Measurements from ENCODE around the gene RRAD.
A peak's percentile ranks its signal among the peaks of the same experiment; 100 is the strongest.

The RRAD gene

DNA sequence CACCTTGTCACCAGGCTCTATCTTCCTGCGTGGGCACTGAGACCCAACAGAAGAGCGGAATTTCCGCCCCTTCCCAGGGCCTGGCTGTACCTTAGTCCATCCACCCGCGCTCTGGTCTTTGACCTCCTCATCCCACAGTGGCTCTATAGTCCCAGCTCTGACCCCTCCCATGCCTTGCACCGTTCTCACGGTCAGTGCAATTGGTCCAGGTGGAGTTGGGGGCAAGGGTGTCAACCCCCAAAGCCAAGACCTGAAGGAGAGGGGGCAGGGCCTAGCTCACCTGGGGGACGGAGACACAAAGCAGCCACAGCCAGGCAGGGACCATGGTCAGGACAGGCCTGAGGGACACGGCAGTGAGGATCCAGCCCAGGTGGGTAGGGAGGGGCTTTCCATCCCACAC, 7.6 kb downstream of the RRAD start:
- no peak for DNase-seq (ENCODE audit: low spot score)

DNA sequence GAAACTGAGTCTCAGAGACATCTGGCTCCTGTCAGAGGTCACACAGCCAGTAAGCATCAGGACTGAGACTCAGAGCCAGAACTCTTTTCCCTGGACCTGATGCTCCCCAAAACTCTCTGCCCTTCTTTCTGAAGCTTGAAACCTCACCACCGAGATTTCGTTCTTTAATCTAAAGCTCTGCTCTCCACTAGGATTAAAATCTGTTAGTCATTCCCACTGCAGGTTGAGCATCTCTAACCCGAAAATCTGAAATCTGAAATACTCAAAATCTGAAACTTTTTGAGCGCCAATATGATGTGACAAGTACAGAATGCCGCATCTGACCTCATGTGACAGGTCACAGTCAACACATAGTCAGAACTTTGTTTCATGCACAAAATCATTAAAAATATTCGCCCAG, 8.8 kb downstream of the RRAD start:
- no peak for DNase-seq (ENCODE audit: low spot score)

DNA sequence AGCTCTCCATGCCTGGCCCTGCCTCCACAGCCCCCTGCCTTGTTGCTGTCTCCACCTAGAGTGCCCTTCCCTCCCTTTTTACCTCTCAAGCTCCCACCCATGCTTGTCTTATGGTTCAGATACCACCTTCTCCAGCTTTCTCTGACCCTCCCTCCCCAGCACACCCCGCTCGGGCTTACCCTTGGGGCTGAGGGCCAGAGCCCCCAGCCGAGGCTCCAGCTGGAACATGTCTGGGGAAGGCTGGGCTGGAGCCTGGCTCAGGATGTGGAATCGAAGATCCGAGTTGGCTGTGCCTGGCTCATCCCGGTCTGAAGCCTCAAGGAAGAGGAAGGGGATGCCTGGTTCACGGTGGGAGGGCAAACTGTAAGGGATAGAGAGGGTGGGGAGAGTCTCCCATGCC, 10.3 kb downstream of the RRAD start:
- DNase-seq (ENCODE audit: low spot score) = no peak

DNA sequence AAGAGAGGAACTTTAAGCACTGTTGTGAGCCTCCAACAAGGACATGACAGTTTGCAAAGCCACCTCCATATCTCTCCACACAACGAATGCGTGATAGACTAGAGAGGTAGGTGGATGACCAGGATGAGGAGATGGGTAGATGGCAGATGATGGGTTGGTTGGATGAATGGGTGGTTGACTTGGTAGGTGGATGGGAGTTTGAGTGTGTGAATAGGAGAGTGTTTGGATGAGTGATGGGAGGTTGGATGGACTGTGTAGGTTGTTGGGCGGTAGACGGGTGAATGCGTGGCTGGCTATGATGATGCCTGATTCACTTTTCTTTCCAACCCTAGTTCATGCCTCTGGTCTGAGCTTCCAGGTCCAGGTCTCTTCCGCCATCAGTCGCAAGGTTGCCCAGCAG, 10.8 kb downstream of the RRAD start:
- no peak for DNase-seq (ENCODE audit: low spot score)

DNA sequence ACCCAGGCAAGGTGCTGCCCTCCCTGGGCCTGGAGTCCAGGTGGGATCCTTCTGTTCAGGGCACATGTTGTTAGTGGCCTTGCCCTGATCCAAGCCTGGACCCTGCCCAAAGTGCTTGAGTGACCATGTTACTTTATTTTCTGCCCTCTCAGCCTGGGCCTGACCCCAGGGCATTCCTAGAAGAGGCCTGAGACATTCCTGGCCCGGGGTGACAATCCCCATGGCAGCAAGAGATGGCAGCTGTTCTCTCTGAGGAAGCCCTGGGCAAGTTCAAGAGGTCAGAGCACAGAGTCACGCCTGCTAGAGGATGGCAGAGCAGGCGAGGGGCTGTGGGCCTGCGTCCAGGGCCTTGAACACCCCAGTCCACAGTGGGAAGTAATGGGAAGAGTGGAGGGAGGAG, 11.6 kb downstream of the RRAD start:
- no peak for DNase-seq (ENCODE audit: low spot score)

DNA sequence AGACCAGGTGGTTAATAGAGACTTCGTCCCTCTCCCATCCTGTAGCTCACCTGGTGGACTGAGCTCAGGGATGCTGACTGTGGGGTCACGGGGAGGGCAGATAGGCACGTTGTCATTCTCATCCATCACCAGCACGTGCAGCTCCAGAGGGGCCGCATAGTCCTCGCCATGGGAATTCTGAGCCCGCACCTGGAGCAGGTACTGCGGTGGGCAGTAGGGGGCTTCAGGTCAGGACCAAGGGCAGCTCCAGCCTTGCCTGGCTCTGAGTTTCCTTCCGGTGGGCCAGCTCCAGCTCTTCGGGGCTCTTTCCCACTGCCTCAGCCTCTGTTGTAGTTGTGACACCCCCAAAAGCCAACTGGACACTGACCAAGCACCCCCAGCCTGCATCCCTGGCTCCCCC, 12.3 kb downstream of the RRAD start:
- no peak for DNase-seq (ENCODE audit: low spot score)

DNA sequence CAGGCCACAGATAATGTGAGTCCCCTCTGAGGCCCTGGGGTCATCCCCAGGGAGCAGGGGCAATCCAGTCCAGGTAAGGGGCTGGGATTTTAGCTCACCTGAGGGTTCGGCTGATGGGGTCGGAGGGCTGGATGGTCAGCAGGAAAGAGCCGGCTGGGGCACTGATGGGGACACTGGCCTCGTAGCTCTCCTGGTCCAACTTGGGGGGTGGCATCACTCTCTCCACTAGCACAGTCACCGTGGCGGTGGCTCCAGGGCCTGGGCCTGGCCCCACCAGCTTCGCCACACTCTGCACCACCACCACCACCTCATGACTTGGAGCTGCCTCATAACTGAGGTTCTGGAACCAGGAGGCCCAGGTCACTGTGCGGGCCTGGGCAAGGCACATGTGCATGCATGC, 13.5 kb downstream of the RRAD start:
- no peak for DNase-seq (ENCODE audit: low spot score)

DNA sequence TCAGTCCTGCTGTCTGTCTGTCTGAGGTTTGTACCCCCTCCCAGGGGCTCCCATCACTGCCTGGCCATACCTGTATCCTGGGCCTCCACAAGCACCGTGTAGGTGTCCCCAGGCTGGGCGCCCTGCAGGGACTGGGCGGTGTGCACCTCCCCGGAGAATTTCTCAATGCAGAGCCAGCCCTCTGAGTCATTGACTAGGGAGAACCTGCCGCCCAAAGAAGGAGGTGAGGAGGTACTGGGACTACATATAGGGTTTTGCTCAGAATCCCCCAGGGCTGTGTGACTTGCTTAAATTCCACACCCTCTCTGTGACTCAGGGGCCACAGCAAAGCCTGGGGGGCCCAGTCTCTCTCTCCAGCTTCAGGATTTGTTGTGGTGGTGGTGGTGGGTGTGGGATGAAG, 14.2 kb downstream of the RRAD start:
- DNase-seq (ENCODE audit: low spot score) = no peak

DNA sequence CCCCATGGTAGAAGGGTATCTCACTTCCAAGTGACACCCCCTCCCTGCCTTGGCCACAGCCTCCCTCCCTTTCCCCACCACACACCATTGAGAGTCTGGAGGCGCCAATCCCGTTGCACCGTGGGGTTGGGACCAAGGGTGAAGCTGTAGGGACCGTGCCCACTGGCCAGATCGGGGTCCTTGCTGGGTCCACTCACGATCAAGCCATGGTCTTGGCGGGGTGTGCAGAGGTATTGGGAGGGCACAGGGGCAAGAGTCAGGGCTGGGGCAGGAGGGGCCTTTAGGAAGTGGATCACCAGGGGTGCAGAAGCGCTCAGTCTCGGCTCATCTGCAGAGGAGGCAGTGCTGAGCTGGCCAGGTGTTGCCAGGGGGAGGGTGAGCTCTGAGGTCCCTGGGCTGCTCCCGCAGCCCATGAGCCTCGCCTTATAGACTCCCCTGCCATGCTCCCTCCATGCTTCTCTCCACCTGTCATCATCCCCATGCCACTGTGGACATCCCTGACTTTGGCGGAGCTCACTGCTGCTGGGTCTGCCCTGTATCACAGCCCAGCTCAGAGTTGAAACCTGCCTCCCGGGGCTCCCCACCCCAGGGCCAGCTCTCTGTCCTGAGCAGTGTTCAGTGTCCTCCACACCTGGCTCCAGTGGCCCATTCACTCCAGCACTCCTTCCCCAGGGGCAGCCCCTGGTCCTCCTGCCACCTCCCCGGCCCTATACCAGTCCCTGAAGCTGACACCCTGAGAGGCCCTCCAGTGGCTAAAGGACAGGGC, 15.0 kb downstream of the RRAD start:
- no peak for DNase-seq (ENCODE audit: low spot score)

DNA sequence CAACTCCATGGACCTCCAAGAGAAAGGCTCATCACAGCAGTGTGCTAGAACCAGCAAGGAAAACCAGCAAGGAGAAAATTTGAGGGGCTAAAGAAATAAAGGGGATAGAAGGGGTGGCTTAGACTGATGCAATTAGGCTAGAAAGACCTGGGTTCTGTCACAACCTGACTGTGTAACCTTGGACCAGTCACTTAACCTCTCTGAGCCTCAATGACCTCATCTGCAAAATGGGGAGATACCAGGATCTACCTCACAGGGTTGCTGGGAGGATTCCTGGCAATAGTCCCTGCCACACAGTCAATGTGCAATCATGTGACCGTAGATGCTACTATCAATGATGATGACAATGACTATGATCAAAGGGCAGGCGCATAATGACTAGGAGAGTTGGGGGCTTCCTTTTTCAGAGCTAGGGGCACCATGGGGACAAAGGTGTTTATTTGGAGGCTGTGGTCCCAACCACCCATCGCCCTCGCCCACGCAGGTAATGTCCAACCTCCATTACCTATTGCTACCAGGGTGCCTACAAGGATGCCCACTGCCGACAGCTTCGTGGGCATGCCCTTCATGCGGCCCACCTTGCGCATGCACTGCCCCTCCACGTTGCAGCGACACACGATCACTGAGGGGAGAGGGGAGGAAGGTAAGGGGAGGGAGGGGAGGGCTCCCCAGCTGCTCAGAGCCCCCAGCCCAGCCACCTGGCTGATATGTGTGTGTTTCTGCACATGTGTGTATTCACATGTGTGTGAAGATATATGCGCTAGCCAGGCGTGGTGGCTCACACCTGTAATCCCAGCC, 16.4 kb downstream of the RRAD start:
- DNase-seq (ENCODE audit: low spot score) = no peak

DNA sequence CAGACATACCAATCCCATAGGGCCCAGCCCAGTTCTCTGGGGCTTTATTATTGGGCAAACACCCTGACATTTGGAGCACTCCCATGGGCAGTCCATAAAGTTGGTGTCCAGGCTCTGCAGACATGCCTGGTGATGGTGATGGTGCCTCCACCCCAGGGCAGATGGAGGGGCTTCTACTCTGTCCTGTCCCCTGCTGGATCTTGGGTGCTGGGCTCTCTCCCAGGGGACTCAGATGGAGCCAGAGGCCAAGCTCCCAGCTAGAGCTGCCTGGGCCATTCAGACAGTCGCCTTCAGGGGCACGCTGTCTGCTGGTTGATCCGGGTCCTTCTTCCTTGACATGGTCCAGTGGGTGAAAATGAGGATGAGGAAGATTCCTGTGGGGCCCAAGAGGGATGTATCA, 17.2 kb downstream of the RRAD start:
- DNase-seq (ENCODE audit: low spot score) = no peak

DNA sequence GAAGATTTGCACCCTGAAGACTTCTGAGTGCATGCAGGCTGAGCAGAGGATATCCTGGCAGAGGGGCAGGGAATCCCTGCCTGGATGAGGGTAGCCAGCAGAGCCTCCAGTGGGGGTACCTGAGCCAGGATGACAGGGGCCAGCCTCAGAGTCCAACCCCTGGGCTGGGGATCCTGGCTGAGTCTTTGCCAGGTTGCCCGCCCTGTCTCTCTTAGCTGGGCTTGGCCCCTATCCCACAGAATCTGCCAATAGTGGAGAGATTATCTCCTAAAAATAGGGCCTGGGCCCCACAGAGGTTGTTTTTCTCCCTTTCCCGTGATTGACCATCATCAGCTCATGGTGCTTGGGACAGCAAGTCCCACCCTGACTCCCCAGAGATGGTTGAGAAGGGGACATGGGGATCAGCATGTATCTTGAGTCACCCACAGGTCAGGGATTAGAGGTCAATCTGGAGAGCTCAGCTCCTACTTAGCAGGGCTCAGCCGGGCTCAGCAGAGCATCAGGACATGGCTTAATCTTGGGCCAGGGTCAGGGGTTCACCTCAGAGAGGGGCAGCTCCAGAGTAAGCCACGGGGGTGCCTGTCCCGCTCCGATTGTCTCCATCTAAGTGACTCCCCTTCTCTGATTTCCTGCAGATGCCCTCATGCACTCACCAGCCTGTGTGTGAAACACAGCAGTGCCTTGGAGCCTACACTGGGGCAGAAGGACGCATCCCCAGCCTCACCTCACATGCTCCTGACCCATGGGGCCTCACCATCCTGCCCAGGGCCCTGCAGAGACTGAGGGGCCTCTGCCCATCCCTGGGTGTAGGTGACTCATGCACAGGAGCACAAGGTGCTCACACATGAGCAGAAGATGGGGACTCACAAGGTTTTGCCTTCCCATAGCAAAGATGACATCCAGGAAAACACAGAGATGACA, 18.2 kb downstream of the RRAD start:
- DNase-seq (ENCODE audit: low spot score) = no peak

DNA sequence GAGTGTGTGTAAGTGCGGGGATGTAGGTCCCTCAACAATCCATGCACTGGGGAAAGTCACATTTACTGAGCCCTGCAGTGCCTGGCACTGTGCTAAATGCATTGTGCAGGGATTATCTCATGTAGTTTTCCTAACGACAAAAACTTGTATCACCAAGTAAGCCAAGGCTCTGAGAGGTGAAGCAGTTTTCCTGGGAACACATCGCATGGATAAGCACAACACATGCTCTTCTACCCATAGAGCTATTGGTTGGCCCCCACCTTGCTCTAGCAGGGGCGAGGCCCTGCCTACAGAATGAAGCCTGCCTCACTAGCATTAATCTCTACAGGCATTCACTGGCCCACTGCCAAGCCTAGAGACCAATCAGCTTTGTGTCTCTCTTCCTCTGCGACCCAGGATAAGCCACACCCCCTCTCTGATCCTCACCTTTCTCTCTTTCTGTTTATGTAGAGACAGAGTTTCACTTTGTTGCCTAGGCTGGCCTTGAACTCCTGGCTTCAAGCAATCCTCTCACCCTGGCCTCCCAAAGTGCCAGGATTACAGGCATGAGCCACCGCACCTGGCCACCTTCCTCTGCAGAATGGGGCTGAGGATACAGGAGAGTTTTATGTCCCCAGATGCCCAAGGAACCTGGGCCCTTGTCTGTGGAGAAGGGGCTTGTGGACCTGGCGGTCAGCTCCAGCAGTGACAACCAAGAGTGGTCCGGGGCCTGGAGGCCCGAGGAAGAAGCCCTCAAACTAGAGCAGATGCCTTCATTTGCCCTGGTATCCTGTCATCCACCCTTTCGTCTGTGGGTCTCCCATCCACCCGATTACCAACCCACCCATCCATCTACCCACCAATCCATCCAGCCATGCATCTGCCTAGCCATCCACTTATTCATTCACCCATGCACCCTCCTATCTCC, 19.4 kb downstream of the RRAD start:
- DNase-seq (ENCODE audit: low spot score) = peak; percentile 51

DNA sequence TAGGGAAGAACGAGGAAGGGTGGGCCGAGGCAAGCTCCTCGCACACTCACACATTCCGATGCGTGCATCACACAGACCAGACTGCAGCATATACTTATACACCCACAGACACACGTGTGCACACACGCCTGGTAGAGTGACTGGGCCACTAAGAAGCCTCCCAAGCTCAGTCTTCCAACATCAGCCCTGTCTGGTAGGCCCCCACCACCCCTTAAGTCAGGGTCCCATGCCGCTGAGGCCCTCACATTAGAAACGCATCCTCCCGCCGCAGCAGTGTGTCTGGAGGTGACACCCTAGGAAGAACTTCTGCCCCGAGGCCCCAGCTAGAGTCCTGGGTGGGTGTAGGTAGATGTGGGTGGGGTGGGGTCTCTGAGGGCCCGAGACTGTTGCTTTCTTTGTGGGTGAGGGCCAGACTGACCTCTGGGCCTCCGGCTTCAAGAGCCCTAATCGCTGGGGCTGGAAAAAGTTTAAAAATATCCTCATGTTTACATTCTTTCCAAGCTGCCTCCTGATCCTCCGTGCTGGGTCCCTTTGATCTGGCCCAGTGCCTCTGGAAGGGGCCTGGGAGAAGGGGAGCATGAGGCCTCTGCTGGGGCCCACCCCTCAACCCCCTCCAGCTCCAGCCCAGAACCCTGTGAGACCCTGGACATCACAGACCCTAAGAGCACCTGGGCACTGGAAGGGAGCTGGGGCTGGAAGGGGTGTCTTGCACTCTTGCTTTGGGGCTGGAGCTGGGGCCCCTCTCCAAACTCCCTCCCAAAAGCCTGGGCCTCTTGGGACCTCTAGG, 20.3 kb downstream of the RRAD start:
- DNase-seq (ENCODE audit: low spot score) = no peak

DNA sequence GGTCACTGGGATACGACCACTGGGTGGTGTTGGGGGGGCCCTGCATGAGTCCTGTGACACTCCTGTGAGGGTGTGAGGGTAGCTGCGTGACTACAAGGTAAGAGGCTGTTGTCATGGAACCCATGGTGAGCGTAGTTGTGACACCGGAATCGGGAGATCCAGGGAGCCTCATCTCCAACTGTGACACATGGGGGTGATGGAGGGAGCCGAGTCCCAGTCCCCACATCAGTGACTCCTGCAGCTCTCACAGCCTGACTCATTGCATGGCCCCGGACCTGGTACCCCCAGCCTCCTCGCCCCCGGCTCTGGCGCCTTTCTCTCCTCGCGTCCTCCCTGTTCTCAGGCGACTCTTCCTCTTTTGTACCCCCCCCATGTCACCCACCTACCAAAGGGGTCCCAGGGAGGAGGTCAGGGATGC, 20.9 kb downstream of the RRAD start:
- no peak for DNase-seq (ENCODE audit: low spot score)

DNA sequence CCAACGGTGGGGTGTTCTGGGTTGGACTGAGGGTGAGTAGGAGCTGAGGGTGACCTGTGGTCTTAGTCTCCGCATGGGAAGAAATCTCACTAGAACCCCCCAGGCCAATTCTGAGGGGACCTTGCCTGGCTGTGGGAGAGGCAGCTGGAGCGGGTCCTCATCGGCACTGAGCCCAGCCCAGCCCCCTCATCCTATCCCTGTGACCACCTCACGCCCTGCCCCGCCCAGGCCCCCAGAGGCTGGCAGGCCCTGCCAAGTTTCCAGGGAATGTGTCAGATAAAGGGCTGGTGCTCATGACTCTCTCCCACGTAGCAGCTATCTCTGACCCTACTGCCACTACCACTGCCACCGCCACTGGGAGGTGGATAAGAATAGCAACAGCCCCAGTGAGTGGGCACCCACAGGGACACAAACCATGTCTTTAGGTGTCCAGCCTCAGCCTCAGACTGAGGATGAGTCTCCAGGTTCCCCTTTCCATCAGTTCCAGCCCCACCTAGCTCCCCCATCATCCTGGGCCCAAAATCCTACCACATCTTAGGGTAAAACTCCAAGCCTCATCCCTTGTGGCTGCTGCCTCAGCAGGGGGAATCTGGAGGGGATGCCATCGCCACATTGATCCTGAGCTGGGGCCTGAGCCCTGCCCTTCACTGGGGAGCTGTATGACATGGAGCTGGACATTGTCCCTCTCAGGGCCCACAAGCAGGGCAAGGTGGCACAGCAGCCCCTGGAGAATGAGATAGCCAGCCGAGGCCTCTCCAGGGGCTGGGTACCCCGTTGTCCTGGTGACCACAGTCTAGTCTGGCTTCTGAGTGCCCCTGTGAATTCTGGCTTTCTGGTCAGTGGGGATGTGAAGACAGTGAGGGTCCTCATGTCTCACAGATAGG, 21.5 kb downstream of the RRAD start:
- DNase-seq (ENCODE audit: low spot score) = no peak

DNA sequence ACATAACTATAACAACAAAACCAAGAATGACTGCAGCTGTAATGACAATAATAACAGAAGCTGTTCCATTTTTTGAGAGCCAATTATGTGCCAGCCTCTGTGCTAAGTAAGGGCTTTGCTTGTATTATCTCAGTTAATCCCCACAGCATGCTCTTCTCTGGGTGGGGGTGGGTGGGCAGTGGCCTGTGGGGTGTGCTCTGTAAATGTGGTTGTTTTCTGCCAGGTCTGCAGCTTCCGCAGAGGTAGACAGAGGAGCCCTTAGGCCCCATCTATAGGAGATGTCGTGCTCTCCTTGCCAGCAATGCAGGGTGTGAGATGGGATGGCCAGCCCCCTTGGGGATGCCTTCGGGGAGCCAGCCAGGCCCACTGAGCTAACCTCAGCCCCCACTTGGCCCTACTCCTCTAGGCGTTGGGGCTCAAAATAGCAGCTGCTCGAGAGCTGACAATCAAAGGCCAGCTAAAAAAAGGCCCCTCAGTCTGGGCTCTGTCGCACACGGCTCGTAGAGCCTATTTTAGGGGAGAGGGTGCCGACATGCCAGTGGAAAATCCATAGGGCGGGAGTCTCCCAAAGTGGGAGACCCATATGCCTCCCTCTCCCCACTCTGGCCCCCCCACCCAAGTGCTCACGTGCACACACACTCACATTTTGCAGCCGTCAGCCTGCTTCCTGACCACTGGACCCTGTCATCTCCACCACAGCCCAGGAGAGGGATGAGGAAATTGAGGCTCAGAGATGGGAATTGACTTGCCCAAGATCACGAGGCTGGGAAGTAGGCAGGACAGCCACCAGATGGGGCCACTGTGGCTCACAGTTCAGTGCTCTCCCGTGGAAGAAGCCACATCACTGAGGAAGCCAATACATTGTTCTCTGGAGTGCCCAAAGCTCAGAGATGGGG, 22.4 kb downstream of the RRAD start:
- no peak for DNase-seq (ENCODE audit: low spot score)

DNA sequence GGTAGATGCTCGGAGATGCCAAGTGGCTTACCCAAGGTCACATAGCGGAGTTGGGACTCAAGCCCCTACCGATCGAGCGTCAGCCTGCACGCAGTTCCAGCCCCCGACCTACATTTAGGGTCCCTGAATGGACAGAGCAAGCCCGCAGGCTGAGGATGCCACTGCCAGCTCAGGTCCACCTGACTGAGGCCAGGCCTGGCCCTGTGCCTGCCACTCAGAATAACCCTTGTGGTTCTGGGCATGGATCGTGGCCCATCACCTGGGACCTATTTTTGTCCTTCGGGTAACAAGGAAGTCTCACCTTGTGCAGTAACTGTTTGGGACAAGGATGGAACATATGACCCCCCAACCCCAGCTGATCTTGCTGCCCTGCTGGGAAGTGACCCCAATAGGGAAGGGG, 23.7 kb downstream of the RRAD start:
- DNase-seq (ENCODE audit: low spot score) = no peak

Measured in NAMALWA (cell line).